ENCODE data around the gene PSMB3. TPM values are rescaled to one million over a fixed set of nuclear protein-coding genes. Genes with fewer than 3 reads are reported as not detected.

Gene PSMB3
- total and polyA plus RNA-seq, 9 of the 15 experiments (the other 6 are each of a cell fraction or from before 2014, with no cell fraction given): 460 to 2,775 (median 574) TPM

DNA sequence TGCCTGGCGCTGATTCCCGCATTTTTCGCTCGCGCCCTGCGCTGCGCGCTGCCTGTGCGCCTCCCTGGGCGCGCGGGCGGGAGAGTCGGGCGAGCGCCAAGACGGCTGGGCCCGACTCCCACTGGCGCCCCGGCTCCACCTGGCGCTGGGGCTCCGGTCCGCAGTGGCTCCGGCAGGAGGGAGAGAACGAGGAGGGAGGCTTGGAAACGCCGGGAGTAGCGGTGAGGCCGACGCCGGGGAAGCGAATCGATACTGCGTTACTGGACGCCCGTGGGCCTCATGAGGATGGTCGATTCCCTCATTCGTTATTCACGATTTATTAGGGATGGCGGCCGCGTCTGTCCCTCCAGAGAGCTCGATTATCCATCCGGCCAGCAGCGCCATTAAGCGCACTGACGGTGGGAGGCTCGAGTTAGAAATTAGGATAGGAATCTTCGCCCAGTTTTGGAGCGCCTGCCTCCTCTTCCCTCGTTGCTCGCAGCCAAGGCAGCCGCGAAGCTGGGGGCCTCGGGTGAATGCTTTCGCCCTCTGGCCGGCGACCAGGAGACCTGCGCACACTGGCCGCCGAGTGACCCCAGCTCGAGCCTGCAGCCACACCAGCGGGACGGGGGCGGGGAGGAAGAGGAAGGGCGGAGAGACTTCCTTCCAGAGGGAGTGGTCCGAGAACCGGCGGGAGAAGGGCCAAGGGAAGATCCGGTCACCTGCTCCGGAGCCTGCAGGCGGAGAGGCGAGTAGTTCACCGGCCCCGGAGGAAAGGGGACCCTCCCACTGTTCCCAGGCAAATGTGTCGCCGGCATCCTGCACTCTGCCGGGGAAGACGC lies 3.1 kb upstream of the PSMB3 start (continued):
- TF ChIP-seq KDM4B (IDR thresholded peaks at IDR 0.05; ENCODE audit: borderline replicate concordance in 2 of 2, low read depth in 1 of 2): 0 out of 4 replicates have a peak, but pooled peaks of 1 of the 2 experiments have one; percentile 26
- no peak for TF ChIP-seq ASH1L (IDR thresholded peaks at IDR 0.05; ENCODE audit: borderline replicate concordance, low read depth, partially characterized antibody)
- TF ChIP-seq EZH2 (IDR thresholded peaks at IDR 0.05; ENCODE audit: borderline replicate concordance, low read depth, low read length): no peak
- TF ChIP-seq ZNF133 (CRISPR knock-in tag; IDR thresholded peaks at IDR 0.05): no peak
- TF ChIP-seq ZNF121 (CRISPR knock-in tag; conservative IDR thresholded peaks at IDR 0.05): no peak
- TF ChIP-seq HMG20B (CRISPR knock-in tag; IDR thresholded peaks at IDR 0.05): no peak
- no peak for TF ChIP-seq HEY1 (CRISPR knock-in tag; IDR thresholded peaks at IDR 0.05; ENCODE audit: borderline replicate concordance)
- no peak for TF ChIP-seq TCF7L2 (IDR thresholded peaks at IDR 0.05; ENCODE audit: low read depth, low read length)
- TF ChIP-seq TFAM (CRISPR knock-in tag; conservative IDR thresholded peaks at IDR 0.05): no peak
- TF ChIP-seq, protein P1, sequence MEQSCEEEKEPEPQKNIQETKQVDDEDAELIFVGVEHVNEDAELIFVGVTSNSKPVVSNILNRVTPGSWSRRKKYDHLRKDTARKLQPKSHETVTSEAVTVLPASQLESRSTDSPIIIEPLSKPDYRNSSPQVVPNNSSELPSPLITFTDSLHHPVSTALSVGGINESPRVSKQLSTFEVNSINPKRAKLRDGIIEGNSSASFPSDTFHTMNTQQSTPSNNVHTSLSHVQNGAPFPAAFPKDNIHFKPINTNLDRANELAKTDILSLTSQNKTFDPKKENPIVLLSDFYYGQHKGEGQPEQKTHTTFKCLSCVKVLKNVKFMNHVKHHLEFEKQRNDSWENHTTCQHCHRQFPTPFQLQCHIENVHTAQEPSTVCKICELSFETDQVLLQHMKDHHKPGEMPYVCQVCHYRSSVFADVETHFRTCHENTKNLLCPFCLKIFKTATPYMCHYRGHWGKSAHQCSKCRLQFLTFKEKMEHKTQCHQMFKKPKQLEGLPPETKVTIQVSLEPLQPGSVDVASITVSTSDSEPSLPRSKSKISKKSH (CRISPR knock-in tag; IDR thresholded peaks at IDR 0.05): no peak
- TF ChIP-seq, protein P2, sequence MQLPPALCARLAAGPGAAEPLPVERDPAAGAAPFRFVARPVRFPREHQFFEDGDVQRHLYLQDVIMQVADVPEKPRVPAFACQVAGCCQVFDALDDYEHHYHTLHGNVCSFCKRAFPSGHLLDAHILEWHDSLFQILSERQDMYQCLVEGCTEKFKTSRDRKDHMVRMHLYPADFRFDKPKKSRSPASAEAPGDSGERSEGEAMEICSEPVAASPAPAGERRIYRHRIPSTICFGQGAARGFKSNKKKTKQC (CRISPR knock-in tag; IDR thresholded peaks at IDR 0.05): no peak
- TF ChIP-seq TCF3 (CRISPR knock-in tag; IDR thresholded peaks at IDR 0.05): no peak
- TF ChIP-seq, protein P3, sequence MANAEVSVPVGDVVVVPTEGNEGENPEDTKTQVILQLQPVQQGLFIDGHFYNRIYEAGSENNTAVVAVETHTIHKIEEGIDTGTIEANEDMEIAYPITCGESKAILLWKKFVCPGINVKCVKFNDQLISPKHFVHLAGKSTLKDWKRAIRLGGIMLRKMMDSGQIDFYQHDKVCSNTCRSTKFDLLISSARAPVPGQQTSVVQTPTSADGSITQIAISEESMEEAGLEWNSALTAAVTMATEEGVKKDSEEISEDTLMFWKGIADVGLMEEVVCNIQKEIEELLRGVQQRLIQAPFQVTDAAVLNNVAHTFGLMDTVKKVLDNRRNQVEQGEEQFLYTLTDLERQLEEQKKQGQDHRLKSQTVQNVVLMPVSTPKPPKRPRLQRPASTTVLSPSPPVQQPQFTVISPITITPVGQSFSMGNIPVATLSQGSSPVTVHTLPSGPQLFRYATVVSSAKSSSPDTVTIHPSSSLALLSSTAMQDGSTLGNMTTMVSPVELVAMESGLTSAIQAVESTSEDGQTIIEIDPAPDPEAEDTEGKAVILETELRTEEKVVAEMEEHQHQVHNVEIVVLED (CRISPR knock-in tag; IDR thresholded peaks at IDR 0.05): no peak
- TF ChIP-seq ZBTB9 (CRISPR knock-in tag; IDR thresholded peaks at IDR 0.05): no peak
- TF ChIP-seq ZNF408 (CRISPR knock-in tag; IDR thresholded peaks at IDR 0.05; ENCODE audit: low read depth): no peak
- TF ChIP-seq, protein P4, sequence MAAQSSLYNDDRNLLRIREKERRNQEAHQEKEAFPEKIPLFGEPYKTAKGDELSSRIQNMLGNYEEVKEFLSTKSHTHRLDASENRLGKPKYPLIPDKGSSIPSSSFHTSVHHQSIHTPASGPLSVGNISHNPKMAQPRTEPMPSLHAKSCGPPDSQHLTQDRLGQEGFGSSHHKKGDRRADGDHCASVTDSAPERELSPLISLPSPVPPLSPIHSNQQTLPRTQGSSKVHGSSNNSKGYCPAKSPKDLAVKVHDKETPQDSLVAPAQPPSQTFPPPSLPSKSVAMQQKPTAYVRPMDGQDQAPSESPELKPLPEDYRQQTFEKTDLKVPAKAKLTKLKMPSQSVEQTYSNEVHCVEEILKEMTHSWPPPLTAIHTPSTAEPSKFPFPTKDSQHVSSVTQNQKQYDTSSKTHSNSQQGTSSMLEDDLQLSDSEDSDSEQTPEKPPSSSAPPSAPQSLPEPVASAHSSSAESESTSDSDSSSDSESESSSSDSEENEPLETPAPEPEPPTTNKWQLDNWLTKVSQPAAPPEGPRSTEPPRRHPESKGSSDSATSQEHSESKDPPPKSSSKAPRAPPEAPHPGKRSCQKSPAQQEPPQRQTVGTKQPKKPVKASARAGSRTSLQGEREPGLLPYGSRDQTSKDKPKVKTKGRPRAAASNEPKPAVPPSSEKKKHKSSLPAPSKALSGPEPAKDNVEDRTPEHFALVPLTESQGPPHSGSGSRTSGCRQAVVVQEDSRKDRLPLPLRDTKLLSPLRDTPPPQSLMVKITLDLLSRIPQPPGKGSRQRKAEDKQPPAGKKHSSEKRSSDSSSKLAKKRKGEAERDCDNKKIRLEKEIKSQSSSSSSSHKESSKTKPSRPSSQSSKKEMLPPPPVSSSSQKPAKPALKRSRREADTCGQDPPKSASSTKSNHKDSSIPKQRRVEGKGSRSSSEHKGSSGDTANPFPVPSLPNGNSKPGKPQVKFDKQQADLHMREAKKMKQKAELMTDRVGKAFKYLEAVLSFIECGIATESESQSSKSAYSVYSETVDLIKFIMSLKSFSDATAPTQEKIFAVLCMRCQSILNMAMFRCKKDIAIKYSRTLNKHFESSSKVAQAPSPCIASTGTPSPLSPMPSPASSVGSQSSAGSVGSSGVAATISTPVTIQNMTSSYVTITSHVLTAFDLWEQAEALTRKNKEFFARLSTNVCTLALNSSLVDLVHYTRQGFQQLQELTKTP (IDR thresholded peaks at IDR 0.05; ENCODE audit: low read depth in 1 of 2, partially characterized antibody in 2 of 2): no peak

Data from K562 (cell line).